Esophagus squamous epithelium (tissue), 5 donors: ENCODE measurements around the gene LRP1B. TPM values are rescaled to one million over a fixed set of nuclear protein-coding genes. Genes with fewer than 3 reads are reported as not detected.

ENCODE experiments used
- DNase-seq: peaks from one replicate; lab custom pipeline; 2025; lab: John Stamatoyannopoulos, UW
- H3K27ac ChIP-seq, 4 donors: fragments of 200-600 bp; sonication (generic); one replicate each; pipeline ENCODE4 v1.5.1; 2016 to 2019; ENCODE audit warnings: mild to moderate bottlenecking in 1 of 4
- H3K27me3 ChIP-seq, 4 donors: fragments of 200-600 bp; sonication (generic); 1 replicate in 3 of 4; 2 replicates in 1 of 4; pipeline versions ENCODE4 v1.5.1 to v1.6.0; 2017 to 2021; ENCODE audit warnings: antibody characterized with exemption in 1 of 4
- H3K36me3 ChIP-seq, 3 donors: fragments of 200-600 bp; sonication (generic); one replicate each; pipeline ENCODE4 v1.5.1; 2016 to 2019
- H3K4me1 ChIP-seq, 3 donors: fragments of 200-600 bp; sonication (generic); one replicate each; pipeline ENCODE4 v1.5.1; 2017 to 2019
- H3K4me3 ChIP-seq, 4 donors: fragments of 200-600 bp; sonication (generic); 1 replicate in 3 of 4; 2 replicates in 1 of 4; pipeline ENCODE4 v1.5.1; 2016 to 2019; ENCODE audit warnings: mild to moderate bottlenecking in 2 of 4, moderate library complexity in 1 of 4
- H3K9me3 ChIP-seq, 3 donors: fragments of 200-600 bp; sonication (generic); one replicate each; pipeline ENCODE4 v1.5.1; 2016 to 2019
- CTCF ChIP-seq, 6 experiments: fragments of 450-650 bp in 4 of 6; fragments of 200-600 bp in 2 of 6; sonication (generic) in 2 of 6; IDR thresholded peaks; one replicate each; pipeline ENCODE4 v1.5.1; 2016 to 2019; ENCODE audit warnings: antibody characterized with exemption in 6 of 6, mild to moderate bottlenecking in 4 of 6, moderate library complexity in 4 of 6
- POLR2A ChIP-seq, 4 donors: fragments of 450-650 bp; IDR thresholded peaks; one replicate each; pipeline ENCODE4 v1.6.1; 2017; ENCODE audit warnings: antibody characterized with exemption in 4 of 4, mild to moderate bottlenecking in 4 of 4, moderate library complexity in 3 of 4
- WGBS, 2 donors: methylation state at CpG; one replicate each; pipeline ENCODE4 v1.1.5; 2018; 5-methylcytosine and 5-hydroxymethylcytosine counted together
- intact Hi-C: fragments of 100-400 bp; cut with DNase I; formaldehyde crosslinking; loops from one replicate; pipeline ENCODE4 v1.15.0; 2022
- total RNA-seq, 4 donors: library from RNA; depleted of rRNA; stranded (reverse); fragments of >200 nt; gene quantifications; one replicate each; pipeline ENCODE4 v1.1.0, GENCODE V29; 2016
- donor health status: DM: yes; HTN: yes; CAD: no.

LRP1B gene
- total RNA-seq, 4 donors from 2014 or later = 0.04 to 1.1 (median 0.23) TPM

DNA sequence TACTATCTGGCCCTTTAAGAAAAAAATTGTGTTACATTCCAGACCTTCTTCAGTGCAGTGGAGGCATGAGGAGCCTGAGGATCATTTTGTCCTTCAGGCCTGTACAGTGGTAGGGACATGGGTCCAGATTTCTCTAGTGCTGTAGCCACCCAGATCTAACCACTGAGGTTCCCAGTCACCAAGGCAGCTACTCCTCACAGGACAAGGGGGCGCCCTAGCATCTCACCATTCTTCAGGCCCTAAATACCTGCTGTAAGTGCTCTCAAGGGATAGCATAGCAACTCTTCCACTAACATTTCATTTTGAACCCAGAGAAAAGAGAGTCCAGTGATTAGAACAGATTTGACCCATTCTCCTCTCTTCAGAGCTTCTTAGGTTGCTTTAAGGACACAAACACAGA is 1533.0 kb downstream of the LRP1B start:
- H3K27ac ChIP-seq = no peak overlapping the region
- H3K4me3 ChIP-seq = no peak overlapping the region
- TF ChIP-seq POLR2A (IDR thresholded peaks at IDR 0.05) = no peak
- TF ChIP-seq CTCF (IDR thresholded peaks at IDR 0.05) = no peak
- no peaks in the 10 kb centered on the region for H3K9me3 ChIP-seq
- H3K36me3 ChIP-seq = no peaks in the 10 kb centered on the region
- no peak for DNase-seq
- intact Hi-C loops = no loop called here
- WGBS, 2 donors = 78 to 82% methylated on average over 1 of the region's 1 CpG
- H3K27me3 ChIP-seq = no peaks in the 10 kb centered on the region
- H3K4me1 ChIP-seq = no peaks in the 10 kb centered on the region

GRCh38 chr2:140597205-140597604 is 1533.6 kb downstream of the LRP1B start:
- no peaks in the 10 kb centered on the region for H3K27me3 ChIP-seq
- H3K4me3 ChIP-seq = no peak overlapping the region
- intact Hi-C loops = no loop called here
- H3K4me1 ChIP-seq = no peaks in the 10 kb centered on the region
- no peaks in the 10 kb centered on the region for H3K36me3 ChIP-seq
- no peak for DNase-seq
- TF ChIP-seq POLR2A (IDR thresholded peaks at IDR 0.05) (no peak), CTCF (IDR thresholded peaks at IDR 0.05) (no peak)
- no peaks in the 10 kb centered on the region for H3K9me3 ChIP-seq
- 38 to 50% methylated on average over 1 of the region's 1 CpG for WGBS, 2 donors
- no peak overlapping the region for H3K27ac ChIP-seq

DNA sequence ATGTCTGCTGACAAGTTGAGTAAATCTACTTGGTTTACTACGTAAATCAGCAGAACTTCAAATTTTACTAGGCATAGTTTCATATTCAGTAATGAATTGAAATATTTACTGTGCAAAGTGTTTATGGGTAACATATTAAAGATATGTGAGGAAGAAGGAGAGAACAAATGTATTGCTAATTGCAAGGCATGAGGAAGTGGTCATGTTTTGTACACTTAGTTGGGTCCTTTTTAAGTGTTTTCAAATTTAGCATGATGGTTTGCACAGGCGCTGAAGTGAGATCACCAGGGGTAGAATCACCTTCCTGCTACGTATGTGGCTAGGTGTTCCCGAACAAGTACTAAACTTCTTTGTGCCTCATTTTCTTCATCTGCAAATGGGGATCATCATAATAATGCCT is 1534.4 kb downstream of the LRP1B start:
- intact Hi-C loops = no loop called here
- H3K36me3 ChIP-seq = no peaks in the 10 kb centered on the region

GRCh38 chr2:140595107-140595506 is 1535.7 kb downstream of the LRP1B start:
- Histone ChIP-seq H3K36me3 (no peaks in the 10 kb centered on the region), H3K27ac (no peak overlapping the region), H3K4me3 (no peak overlapping the region), H3K4me1 (no peaks in the 10 kb centered on the region), H3K27me3 (no peaks in the 10 kb centered on the region), H3K9me3 (no peaks in the 10 kb centered on the region)
- TF ChIP-seq CTCF (IDR thresholded peaks at IDR 0.05) = no peak
- no peak for TF ChIP-seq POLR2A (IDR thresholded peaks at IDR 0.05)
- DNase-seq = no peak
- WGBS, 2 donors = 79 to 82% methylated on average over 2 of the region's 2 CpGs
- intact Hi-C loops = no loop called here

More for the DNA sequence above, 1534.4 kb downstream of the LRP1B start:
- H3K27me3 ChIP-seq = no peaks in the 10 kb centered on the region
- TF ChIP-seq POLR2A (IDR thresholded peaks at IDR 0.05) = no peak
- no peak for TF ChIP-seq CTCF (IDR thresholded peaks at IDR 0.05)
- WGBS, 2 donors = 83 to 85% methylated on average over 4 of the region's 4 CpGs
- no peaks in the 10 kb centered on the region for H3K9me3 ChIP-seq
- no peaks in the 10 kb centered on the region for H3K4me1 ChIP-seq
- no peak overlapping the region for H3K27ac ChIP-seq
- DNase-seq = no peak
- H3K4me3 ChIP-seq = no peak overlapping the region

- Histone ChIP-seq H3K4me3 (no peak overlapping the region), H3K36me3 (no peaks in the 10 kb centered on the region), H3K9me3 (no peaks in the 10 kb centered on the region), H3K4me1 (no peaks in the 10 kb centered on the region), H3K27me3 (no peaks in the 10 kb centered on the region), H3K27ac (no peak overlapping the region)
- no peak for DNase-seq
- WGBS, 2 donors = 11 to 42% methylated on average over 1 of the region's 1 CpG
- TF ChIP-seq POLR2A (IDR thresholded peaks at IDR 0.05) = no peak
- no peak for TF ChIP-seq CTCF (IDR thresholded peaks at IDR 0.05)
- intact Hi-C loops = no loop called here
Measured at GRCh38 chr2:140593132-140593531, 1537.7 kb downstream of the LRP1B start.
